Gastroesophageal sphincter (tissue), 2 donors: ENCODE data around the gene CDCA7.

Experiments
- EP300 ChIP-seq: sonication (generic); formaldehyde crosslinking; IDR thresholded peaks from one replicate; pipeline ENCODE4 v1.6.1; 2017; ENCODE audit warnings: antibody characterized with exemption, mild to moderate bottlenecking
- POLR2AphosphoS5 ChIP-seq: sonication (generic); formaldehyde crosslinking; IDR thresholded peaks from one replicate; pipeline ENCODE4 v1.6.1; 2017; ENCODE audit warnings: antibody characterized with exemption

GRCh38 chr2:173351879-173352278 lies 2.8 kb upstream of the CDCA7 start:
- TF ChIP-seq POLR2AphosphoS5 (no peak), EP300 (no peak)
